Lower leg skin (tissue), 3 donors: Measurements from ENCODE around the gene ZHX3.

ENCODE experiments used
- POLR2A ChIP-seq, 2 donors: fragments of 450-650 bp; IDR thresholded peaks; one replicate each; pipeline ENCODE4 v1.6.1; 2016 to 2017; ENCODE audit warnings: antibody characterized with exemption in 2 of 2, mild to moderate bottlenecking in 1 of 2, moderate library complexity in 1 of 2
- TF ChIP-seq, protein P1 (sequence below), 3 donors: fragments of 450-650 bp; IDR thresholded peaks; one replicate each; pipeline ENCODE4 v1.5.1; 2016; ENCODE audit warnings: antibody characterized with exemption in 3 of 3, mild to moderate bottlenecking in 3 of 3, moderate library complexity in 2 of 3

DNA sequence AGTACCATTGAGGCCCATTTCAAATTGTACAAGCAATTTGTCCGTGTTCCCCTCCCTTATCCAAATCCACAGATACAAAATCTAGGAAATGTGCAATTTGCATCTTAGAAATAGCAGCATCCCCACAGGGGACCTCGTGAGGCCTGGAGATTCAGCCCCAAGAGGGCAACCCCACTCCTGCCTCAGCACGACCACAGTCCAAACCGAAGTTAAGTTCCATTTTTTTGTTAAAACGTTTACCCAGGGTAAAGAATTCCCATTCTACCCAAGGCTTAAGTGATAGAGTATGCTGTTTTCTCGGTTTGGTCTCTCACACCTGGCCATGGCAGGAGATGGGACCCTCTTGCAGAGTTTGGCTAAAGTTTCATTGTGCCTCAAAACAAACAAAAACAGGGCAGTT, 139.0 kb downstream of the ZHX3 start:
- TF ChIP-seq, protein P1, sequence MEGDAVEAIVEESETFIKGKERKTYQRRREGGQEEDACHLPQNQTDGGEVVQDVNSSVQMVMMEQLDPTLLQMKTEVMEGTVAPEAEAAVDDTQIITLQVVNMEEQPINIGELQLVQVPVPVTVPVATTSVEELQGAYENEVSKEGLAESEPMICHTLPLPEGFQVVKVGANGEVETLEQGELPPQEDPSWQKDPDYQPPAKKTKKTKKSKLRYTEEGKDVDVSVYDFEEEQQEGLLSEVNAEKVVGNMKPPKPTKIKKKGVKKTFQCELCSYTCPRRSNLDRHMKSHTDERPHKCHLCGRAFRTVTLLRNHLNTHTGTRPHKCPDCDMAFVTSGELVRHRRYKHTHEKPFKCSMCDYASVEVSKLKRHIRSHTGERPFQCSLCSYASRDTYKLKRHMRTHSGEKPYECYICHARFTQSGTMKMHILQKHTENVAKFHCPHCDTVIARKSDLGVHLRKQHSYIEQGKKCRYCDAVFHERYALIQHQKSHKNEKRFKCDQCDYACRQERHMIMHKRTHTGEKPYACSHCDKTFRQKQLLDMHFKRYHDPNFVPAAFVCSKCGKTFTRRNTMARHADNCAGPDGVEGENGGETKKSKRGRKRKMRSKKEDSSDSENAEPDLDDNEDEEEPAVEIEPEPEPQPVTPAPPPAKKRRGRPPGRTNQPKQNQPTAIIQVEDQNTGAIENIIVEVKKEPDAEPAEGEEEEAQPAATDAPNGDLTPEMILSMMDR (IDR thresholded peaks at IDR 0.05): no peak
- TF ChIP-seq POLR2A (IDR thresholded peaks at IDR 0.05): no peak
